GM12801 (cell line): ENCODE results near the gene MTMR11.

Source experiments
- CTCF ChIP-seq: IDR thresholded peaks from one replicate; pipeline ENCODE4 v1.5.1; 2011; ENCODE audit warnings: control low read depth; ENCODE audit not compliant: insufficient read length; ENCODE audit errors: extremely low read depth

MTMR11 gene

GRCh38 chr1:149936170-149936991, at the start of gene MTMR11:
MTMR11 (minus strand) TSS chr1:149936879; CDS start chr1:149936647, 232 bp downstream.
- TF ChIP-seq CTCF, result no peak

- TF ChIP-seq CTCF, result no peak
Observed at GRCh38 chr1:149979972-149980540, 43.4 kb upstream of the MTMR11 start.

GRCh38 chr1:149979245-149979971, 42.7 kb upstream of the MTMR11 start:
- no peak for TF ChIP-seq CTCF

- TF ChIP-seq CTCF, result no peak
Observed at GRCh38 chr1:149978547-149979023, 41.9 kb upstream of the MTMR11 start.

- no peak for TF ChIP-seq CTCF
Observed at GRCh38 chr1:149977345-149977744, 40.7 kb upstream of the MTMR11 start.

GRCh38 chr1:149972547-149972946, 35.9 kb upstream of the MTMR11 start:
- no peak for TF ChIP-seq CTCF

- TF ChIP-seq CTCF, result no peak
Observed at GRCh38 chr1:149967646-149968045, 31.0 kb upstream of the MTMR11 start.
